ENCODE results near the gene MINAR2.

- TF ChIP-seq MAX (CRISPR knock-in tag; IDR thresholded peaks at IDR 0.05), result no peak
- TF ChIP-seq FOXJ3 (CRISPR knock-in tag; IDR thresholded peaks at IDR 0.05; ENCODE audit: borderline replicate concordance), result no peak
- TF ChIP-seq CTCF (IDR thresholded peaks at IDR 0.05), result no peak
- no peak for TF ChIP-seq ZBTB21 (CRISPR knock-in tag; IDR thresholded peaks at IDR 0.05; ENCODE audit: borderline replicate concordance)
- TF ChIP-seq, protein P1, sequence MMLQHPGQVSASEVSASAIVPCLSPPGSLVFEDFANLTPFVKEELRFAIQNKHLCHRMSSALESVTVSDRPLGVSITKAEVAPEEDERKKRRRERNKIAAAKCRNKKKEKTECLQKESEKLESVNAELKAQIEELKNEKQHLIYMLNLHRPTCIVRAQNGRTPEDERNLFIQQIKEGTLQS (CRISPR knock-in tag; conservative IDR thresholded peaks at IDR 0.05), result no peak
- TF ChIP-seq CREB1 (CRISPR knock-in tag; IDR thresholded peaks at IDR 0.05), result no peak
- TF ChIP-seq JUN (CRISPR knock-in tag; IDR thresholded peaks at IDR 0.05), result no peak
- TF ChIP-seq E2F1 (CRISPR knock-in tag; IDR thresholded peaks at IDR 0.05), result no peak
- no peak for TF ChIP-seq USF1 (CRISPR knock-in tag; IDR thresholded peaks at IDR 0.05)
- no peak for TF ChIP-seq CBFB (CRISPR knock-in tag; IDR thresholded peaks at IDR 0.05; ENCODE audit: low read depth)
- TF ChIP-seq, protein P2, sequence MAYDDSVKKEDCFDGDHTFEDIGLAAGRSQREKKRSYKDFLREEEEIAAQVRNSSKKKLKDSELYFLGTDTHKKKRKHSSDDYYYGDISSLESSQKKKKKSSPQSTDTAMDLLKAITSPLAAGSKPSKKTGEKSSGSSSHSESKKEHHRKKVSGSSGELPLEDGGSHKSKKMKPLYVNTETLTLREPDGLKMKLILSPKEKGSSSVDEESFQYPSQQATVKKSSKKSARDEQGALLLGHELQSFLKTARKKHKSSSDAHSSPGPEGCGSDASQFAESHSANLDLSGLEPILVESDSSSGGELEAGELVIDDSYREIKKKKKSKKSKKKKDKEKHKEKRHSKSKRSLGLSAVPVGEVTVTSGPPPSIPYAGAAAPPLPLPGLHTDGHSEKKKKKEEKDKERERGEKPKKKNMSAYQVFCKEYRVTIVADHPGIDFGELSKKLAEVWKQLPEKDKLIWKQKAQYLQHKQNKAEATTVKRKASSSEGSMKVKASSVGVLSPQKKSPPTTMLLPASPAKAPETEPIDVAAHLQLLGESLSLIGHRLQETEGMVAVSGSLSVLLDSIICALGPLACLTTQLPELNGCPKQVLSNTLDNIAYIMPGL (CRISPR knock-in tag; IDR thresholded peaks at IDR 0.05), result no peak
- TF ChIP-seq ZNF263 (CRISPR knock-in tag; IDR thresholded peaks at IDR 0.05; ENCODE audit: low read depth), result no peak
These were observed 33.7 kb downstream of the MINAR2 start for GRCh38 chr5:129781594-129781993.
